Naive thymus-derived CD8-positive, alpha-beta T cell (primary cell): Measurements from ENCODE around the gene CGB1. TPM values are rescaled to one million over a fixed set of nuclear protein-coding genes. Genes with fewer than 3 reads are reported as not detected.
A peak's percentile ranks its signal among the peaks of the same experiment; 100 is the strongest.
"Not testable (repeated sequence)": the region's sequence is repeated elsewhere in the genome, so short reads cannot be mapped to it uniquely, and the experiment has no call there.

ENCODE experiments used
- ATAC-seq, 2 donors: fragments of 150-1000 bp; cut with Tn5 transposase in 1 of 2; sonication (Bioruptor Pico), chemical (Tn5 transposase) in 1 of 2; 1 replicate in 1 of 2; 2 replicates in 1 of 2; pipeline ENCODE4 v1.10.0; 2021; ENCODE audit warnings: mild to moderate bottlenecking in 2 of 2, moderate library complexity in 2 of 2
- POLR2A ChIA-PET: fragments of 350-600 bp; sonication (Branson Sonifier 250); formaldehyde crosslinking; loops from one replicate; lab custom pipeline; 2021; ENCODE audit warnings: antibody characterized with exemption; lab: Charles Lee
- DNase-seq, 10 donors: peaks; one replicate each; pipeline versions ENCODE4 v3.0.0 to v3.0.0-alpha.2; 2020 to 2022
- H3K27ac Mint-ChIP-seq, 10 donors: one replicate each; pipeline ENCODE4 v1.8.0; 2020 to 2022; ENCODE audit warnings: mild to moderate bottlenecking in 10 of 10, mixed read lengths in 10 of 10, moderate library complexity in 4 of 10, inconsistent platforms in 1 of 10
- H3K27me3 Mint-ChIP-seq, 5 donors: one replicate each; pipeline ENCODE4 v1.8.0; 2021 to 2022; ENCODE audit warnings: mixed read lengths in 5 of 5
- H3K36me3 Mint-ChIP-seq, 3 donors: one replicate each; pipeline ENCODE4 v1.8.0; 2020 to 2022; ENCODE audit warnings: mixed read lengths in 3 of 3, mild to moderate bottlenecking in 2 of 3, inconsistent platforms in 1 of 3
- H3K4me1 Mint-ChIP-seq, 4 donors: one replicate each; pipeline ENCODE4 v1.8.0; 2021 to 2022; ENCODE audit warnings: mixed read lengths in 4 of 4
- H3K4me3 Mint-ChIP-seq, 10 donors: one replicate each; pipeline ENCODE4 v1.8.0; 2020 to 2022; ENCODE audit warnings: mild to moderate bottlenecking in 10 of 10, mixed read lengths in 10 of 10, moderate library complexity in 6 of 10, inconsistent platforms in 1 of 10
- H3K9me3 Mint-ChIP-seq, 9 donors: one replicate each; pipeline ENCODE4 v1.8.0; 2020 to 2022; ENCODE audit warnings: mixed read lengths in 9 of 9, mild to moderate bottlenecking in 3 of 9, inconsistent platforms in 1 of 9, moderate library complexity in 1 of 9
- polyA plus RNA-seq, 3 donors: library from polyadenylated mRNA; unstranded; fragments of 300-500 nt; fragmentation: Illumina TruSeq; gene quantifications; one replicate each; pipeline ENCODE4 v1.2.3, GENCODE V29; 2021
- total RNA-seq, 8 experiments: library from RNA in 2 of 8; stranded (reverse) in 2 of 8; gene quantifications; one replicate each; pipeline ENCODE4 v1.2.3 and lab custom pipeline; 2021 to 2026

The CGB1 gene
- total and polyA plus RNA-seq, 5 experiments from 2014 or later, result not detected

DNA sequence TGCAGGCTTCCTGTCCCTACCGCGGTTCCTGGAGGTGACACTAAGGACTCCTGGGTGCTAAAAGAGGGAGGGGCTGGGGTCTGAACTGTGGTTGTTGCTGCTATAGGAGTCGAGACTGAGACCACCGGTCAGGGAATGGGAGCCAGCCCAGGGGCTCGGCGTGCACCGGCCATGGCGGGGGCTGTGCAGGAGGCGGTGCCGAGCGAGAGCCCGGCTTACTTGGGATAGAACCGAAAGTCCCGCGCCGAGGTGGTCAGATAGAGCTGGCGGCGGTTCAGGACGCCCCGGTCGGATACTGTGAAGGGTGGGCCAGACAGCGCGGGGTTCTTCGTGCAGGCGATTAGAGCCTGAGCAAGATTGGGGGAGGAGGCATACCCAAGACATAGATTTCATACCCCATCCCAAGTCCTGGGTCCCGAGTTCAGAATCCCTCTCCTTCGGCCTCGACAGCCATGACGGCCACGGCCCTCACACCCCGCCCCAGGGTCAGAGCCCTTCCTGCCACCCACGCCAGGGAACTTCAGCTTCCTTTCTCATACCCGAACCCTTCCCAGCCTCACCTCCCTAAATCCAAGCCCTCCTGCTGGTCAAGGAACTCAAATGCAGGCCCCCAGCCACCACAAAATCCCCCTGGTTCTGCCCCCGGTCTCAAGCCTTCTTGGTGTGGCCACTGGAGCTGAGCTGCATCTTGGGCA lies 20.4 kb upstream of the CGB1 start:
- H3K27me3 Mint-ChIP-seq, result peaks cover 14 to 40% (median 26%) of the 10 kb centered on the region in 5 donors

DNA sequence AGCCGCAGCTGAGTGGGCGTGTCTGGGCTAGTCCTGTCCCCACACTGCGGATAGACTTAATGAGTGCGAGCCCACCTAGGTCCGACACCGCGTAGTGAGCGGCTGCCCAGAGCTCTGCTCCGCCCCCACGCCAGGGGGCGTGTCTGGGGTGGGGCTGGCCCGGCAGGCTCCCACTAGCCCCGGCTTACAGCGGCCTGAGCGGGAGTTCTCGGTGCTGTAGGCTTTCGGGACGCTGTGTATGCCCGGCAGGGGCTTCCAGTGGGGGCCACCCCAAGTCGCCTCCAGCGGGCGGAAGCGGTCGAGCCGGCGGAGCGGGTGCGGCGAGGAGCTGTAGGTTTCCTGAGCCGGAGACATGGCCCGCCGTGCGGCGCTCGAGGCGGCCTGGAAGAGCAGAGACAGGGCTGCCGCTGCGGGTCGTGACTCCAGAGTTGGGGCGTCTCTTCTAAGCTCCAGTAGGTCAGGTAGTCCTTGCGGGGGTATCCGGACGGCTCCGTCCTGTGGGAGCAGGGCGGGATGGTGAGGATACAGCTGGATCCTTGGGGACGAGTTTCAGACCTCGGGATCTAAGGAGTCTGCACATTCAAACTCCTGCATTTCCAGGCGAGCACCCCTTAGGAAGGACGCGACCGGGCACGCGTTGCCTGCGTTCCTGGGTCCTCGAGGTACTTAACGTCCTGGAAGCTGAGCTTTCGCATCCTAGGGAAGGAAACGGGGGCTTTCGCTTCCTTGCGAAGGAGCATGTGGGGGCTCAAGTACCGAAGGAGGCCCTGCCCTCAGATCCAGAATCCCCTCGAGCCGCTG lies 19.6 kb upstream of the CGB1 start:
- DNase-seq (peak; percentile 16 to 72 (median 49)), ATAC-seq (peak; percentile 77 to 78)
- Mint-ChIP-seq H3K9me3 (no peaks in the 10 kb centered on the region), H3K4me3 (peak overlapping the region; percentile 78 to 95 (median 90)), H3K4me1 (peaks cover 9 to 27% (median 18%) of the 10 kb centered on the region in 4 donors), H3K27me3 (peaks cover 14 to 37% (median 26%) of the 10 kb centered on the region in 5 donors), H3K36me3 (no peaks in the 10 kb centered on the region), H3K27ac (peak overlapping the region in 1 of 10 donors; percentile 11)
- POLR2A ChIA-PET, result interaction anchor here (0.7 to 1.0 kb wide), 2 partner anchors 63 to 75 kb away, joined by 3 read pairs; partner anchors contain the start of gene GYS1

More for the DNA sequence above, 20.4 kb upstream of the CGB1 start:
- POLR2A ChIA-PET, result interaction anchor here (0.6 to 1.1 kb wide), 3 partner anchors 57 to 65 kb away, joined by 3 read pairs; partner anchors contain the start of genes GYS1 and LIN7B
- peak; percentile 6 to 28 for ATAC-seq
- not testable (repeated sequence) for H3K9me3 Mint-ChIP-seq, H3K36me3 Mint-ChIP-seq
- Mint-ChIP-seq H3K27ac (peak overlapping the region in 3 of 10 donors; percentile 13 to 81 (median 28)), H3K4me1 (peaks cover 9 to 27% (median 18%) of the 10 kb centered on the region in 4 donors), H3K4me3 (peak overlapping the region; percentile 78 to 95 (median 90))
- peak in 2 of 10 donors; percentile 3 to 15 for DNase-seq

DNA sequence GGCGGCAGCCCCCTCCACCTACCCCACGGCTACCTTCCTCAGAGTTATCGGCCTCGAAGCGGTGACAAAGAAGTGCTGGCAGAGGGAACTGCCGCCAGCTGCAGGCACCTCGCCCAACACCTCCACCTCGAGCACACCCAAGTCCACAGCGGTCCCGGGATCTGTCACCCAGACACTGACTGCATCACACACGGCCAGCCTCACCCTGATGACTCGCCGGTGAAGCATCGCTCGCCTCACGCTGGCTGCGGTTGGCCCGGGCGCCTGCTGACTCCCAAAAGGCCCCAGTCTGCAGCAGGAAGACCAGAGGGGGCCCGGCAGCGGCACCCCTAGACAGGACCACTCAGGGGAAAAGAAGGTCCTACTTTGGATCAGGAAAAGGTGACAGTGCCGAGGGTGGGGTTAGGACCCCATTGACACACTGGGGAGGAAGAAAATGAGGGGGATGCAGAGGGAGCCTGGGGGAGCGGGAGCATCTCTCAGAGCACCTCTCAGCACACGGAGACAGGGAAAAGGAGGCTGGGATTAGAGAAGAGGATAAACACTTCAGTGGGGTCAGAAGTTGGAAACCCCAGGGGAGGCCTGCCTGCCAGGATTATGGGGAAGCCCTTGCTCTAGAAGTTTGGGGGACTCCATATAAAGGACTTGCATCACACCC lies 13.8 kb upstream of the CGB1 start:
- H3K27me3 Mint-ChIP-seq, H3K27ac Mint-ChIP-seq, H3K4me1 Mint-ChIP-seq, H3K9me3 Mint-ChIP-seq, DNase-seq, ATAC-seq, H3K4me3 Mint-ChIP-seq, H3K36me3 Mint-ChIP-seq, POLR2A ChIA-PET: not testable (repeated sequence)

DNA sequence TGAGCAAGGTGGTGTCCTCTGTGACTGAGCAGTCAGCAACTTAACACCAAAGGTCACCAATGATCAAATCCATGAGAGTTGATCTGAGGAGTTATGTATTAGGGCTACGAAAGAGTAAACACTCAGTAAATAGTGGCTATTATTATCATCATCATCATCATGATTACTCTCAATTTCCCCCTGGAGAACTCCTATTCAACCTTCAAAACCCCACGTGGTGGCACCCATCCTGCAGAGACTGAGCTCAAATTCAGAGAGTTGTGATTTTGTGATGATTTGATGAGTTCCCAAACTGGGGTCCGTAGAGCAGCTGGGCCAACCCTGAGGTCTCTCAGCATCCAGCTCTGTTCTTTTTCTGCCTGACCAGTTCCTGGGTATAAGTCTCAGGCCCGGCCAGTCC lies 13.1 kb upstream of the CGB1 start:
- H3K4me3 Mint-ChIP-seq, POLR2A ChIA-PET, H3K4me1 Mint-ChIP-seq, H3K27ac Mint-ChIP-seq, H3K9me3 Mint-ChIP-seq, H3K36me3 Mint-ChIP-seq, DNase-seq, H3K27me3 Mint-ChIP-seq, ATAC-seq: not testable (repeated sequence)

DNA sequence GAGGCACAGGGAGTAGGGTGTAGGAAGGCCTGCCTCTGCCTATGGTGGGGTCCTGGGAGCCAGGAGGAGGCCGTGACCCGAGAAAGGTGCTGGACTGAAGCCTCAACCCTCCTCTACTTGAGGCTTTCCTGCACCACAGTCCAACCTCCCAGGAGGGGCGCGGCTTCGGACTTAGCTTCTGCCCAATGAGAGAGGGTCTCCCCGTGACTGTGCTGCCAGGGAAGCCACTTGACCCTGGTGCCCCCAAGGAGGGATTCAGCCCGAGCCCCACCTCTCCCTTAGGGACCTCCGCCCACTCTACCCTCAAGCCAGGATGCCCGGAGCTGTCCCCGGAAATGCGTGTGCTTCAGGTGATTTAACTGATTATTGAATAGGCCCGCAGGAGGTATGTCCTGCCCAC lies 12.3 kb upstream of the CGB1 start, which contains the start of gene CGB8:
Gene CGB8, minus strand, starts transcription at position 101 of the 400 bp plus-strand sequence. CDS start 372 bp downstream, outside the sequence.
- H3K9me3 Mint-ChIP-seq, POLR2A ChIA-PET, ATAC-seq, H3K4me1 Mint-ChIP-seq, H3K36me3 Mint-ChIP-seq, H3K27me3 Mint-ChIP-seq, DNase-seq: not testable (repeated sequence)
- Mint-ChIP-seq H3K27ac (peak within 1 kb of the TSS in 1 of 10 donors; percentile 33), H3K4me3 (peak within 1 kb of the TSS in 1 of 10 donors; percentile 51)

DNA sequence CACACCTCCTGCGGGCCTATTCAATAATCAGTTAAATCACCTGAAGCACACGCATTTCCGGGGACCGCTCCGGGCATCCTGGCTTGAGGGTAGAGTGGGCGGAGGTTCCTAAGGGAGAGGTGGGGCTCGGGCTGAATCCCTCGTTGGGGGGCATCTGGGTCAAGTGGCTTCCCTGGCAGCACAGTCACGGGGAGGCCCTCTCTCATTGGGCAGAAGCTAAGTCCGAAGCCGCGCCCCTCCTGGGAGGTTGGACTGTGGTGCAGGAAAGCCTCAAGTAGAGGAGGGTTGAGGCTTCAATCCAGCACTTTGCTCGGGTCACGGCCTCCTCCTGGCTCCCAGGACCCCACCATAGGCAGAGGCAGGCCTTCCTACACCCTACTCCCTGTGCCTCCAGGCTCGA lies 6.9 kb upstream of the CGB1 start, which contains the start of gene CGB5:
Gene CGB5, plus strand, starts transcription at position 301 of the 400 bp plus-strand sequence. CDS start 362 bp downstream, outside the sequence.
- H3K36me3 Mint-ChIP-seq, H3K27ac Mint-ChIP-seq, ATAC-seq, H3K4me3 Mint-ChIP-seq, POLR2A ChIA-PET, DNase-seq, H3K27me3 Mint-ChIP-seq, H3K9me3 Mint-ChIP-seq, H3K4me1 Mint-ChIP-seq: not testable (repeated sequence)

DNA sequence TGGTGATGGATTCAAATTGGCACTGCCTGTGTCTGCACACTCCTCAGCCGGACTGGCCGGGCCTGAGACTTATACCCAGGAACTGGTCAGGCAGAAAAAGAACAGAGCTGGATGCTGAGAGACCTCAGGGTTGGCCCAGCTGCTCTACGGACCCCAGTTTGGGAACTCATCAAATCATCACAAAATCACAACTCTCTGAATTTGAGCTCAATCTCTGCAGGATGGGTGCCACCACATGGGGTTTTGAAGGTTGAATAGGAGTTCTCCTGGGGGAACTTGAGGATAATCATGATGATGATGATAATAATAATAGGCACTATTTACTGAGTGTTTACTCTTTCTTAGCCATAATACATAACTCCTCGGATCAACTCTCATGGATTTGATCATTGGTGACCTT lies 6.0 kb upstream of the CGB1 start:
- H3K9me3 Mint-ChIP-seq, H3K36me3 Mint-ChIP-seq, H3K27me3 Mint-ChIP-seq, DNase-seq, H3K4me3 Mint-ChIP-seq, H3K4me1 Mint-ChIP-seq, POLR2A ChIA-PET, ATAC-seq, H3K27ac Mint-ChIP-seq: not testable (repeated sequence)

DNA sequence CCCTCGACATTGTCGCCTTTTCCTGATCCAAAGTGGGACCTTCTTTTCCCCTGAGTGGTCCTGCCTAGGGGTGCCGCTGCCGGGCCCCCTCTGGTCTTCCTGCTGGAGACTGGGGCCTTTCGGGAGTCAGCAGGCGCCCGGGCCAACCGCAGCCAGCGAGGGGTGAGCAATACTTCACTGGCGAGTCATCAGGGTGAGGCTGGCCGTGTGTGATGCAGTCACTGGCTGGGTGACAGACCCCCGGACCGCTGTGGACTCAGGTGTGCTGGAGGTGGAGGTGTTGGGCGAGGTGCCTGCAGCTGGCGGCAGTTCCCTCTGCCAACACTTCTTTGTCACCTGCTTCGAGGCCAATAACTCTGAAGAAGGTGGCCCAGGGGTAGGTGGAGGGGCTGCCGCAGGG lies 5.5 kb upstream of the CGB1 start:
- POLR2A ChIA-PET, result no interaction called here
- DNase-seq (no peak), ATAC-seq (no peak)
- Mint-ChIP-seq H3K27me3 (peaks cover 0 to 3% (median 0%) of the 10 kb centered on the region in 5 donors), H3K9me3 (no peaks in the 10 kb centered on the region), H3K27ac (no peak overlapping the region), H3K4me1 (no peaks in the 10 kb centered on the region), H3K36me3 (no peaks in the 10 kb centered on the region), H3K4me3 (no peak overlapping the region)

DNA sequence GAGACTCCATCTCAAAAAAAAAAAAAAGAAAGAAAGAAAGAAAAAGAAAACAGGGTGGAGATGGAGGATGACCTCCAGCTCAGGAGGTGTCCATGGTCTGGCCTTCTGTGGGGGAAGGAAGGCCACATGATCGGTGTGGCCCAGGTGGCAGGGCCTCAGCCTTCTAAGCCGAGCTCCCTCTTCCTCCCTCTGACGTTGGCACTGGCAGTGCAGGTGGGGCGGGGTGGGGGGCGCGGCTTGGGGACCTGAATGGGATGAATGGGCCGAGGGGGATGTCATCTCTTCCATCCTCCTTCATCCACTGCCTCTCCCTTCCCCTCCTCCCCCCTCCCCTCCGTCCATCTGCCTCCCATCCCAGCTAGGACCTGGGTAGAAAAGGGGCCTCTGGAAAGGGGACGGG lies 3.0 kb upstream of the CGB1 start:
- POLR2A ChIA-PET, H3K9me3 Mint-ChIP-seq, ATAC-seq, H3K36me3 Mint-ChIP-seq, H3K27me3 Mint-ChIP-seq, DNase-seq, H3K4me3 Mint-ChIP-seq, H3K4me1 Mint-ChIP-seq: not testable (repeated sequence)
- peak overlapping the region in 1 of 10 donors; percentile 11 for H3K27ac Mint-ChIP-seq

DNA sequence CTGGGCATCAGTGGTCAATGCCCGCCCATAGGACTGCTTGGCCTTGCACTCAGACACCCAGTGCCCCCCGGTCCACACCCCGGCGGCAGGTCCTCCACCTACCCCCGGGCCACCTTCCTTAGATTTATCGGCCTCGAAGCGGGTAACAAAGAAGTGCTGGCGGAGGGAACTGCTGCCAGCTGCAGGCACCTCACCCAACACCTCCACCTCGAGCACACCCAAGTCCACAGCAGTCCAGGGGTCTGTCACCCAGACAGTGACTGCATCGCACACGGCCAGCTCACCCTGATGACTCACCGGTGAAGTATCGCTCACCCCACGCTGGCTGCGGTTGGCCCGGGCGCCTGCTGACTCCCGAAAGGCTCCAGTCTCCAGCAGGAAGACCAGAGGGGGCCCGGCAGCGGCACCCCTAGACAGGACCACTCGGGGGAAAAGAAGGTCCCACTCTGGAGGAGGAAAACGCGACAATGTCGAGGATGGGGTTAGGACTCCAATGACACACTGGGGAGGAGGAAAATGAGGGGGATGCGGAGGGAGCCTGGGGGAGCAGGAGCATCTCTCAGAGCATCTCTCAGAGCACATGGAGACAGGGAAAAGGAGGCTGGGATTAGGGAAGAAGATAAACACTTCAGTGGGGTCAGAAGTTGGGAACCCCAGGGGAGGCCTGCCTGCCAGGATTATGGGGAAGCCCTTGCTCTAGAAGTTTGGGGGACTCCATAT lies 2.0 kb upstream of the CGB1 start:
- not testable (repeated sequence) for DNase-seq, H3K4me3 Mint-ChIP-seq, H3K36me3 Mint-ChIP-seq, H3K9me3 Mint-ChIP-seq, H3K27ac Mint-ChIP-seq, H3K27me3 Mint-ChIP-seq, H3K4me1 Mint-ChIP-seq, ATAC-seq
- POLR2A ChIA-PET, result interaction anchor here (0.6 kb wide), 1 partner anchor 84 kb away, joined by 5 read pairs; the partner anchor contains the start of gene BAX

DNA sequence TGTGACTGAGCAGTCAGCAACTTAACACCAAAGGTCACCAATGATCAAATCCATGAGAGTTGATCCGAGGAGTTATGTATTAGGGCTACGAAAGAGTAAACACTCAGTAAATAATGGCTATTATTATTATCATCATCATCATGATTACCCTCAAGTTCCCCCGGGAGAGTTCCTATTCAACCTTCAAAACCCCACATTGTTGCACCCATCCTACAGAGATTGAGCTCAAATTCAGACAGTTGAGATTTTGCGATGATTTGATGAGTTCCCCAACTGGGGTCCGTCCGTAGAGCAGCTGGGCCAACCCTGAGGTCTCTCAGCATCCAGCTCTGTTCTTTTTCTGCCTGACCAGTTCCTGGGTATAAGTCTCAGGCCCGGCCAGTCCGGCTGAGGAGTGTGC lies 1.4 kb upstream of the CGB1 start:
- ATAC-seq, H3K4me3 Mint-ChIP-seq, H3K36me3 Mint-ChIP-seq, H3K9me3 Mint-ChIP-seq, H3K27ac Mint-ChIP-seq, H3K27me3 Mint-ChIP-seq, H3K4me1 Mint-ChIP-seq, DNase-seq: not testable (repeated sequence)
- POLR2A ChIA-PET, result interaction anchor here (0.6 kb wide), 1 partner anchor 84 kb away, joined by 5 read pairs; the partner anchor contains the start of gene BAX
